Measurements from ENCODE around the gene SLC5A12. TPM values are rescaled to one million over a fixed set of nuclear protein-coding genes. Genes with fewer than 3 reads are reported as not detected.

The SLC5A12 gene
- total RNA-seq, 1 donor from 2014 or later: not detected

DNA sequence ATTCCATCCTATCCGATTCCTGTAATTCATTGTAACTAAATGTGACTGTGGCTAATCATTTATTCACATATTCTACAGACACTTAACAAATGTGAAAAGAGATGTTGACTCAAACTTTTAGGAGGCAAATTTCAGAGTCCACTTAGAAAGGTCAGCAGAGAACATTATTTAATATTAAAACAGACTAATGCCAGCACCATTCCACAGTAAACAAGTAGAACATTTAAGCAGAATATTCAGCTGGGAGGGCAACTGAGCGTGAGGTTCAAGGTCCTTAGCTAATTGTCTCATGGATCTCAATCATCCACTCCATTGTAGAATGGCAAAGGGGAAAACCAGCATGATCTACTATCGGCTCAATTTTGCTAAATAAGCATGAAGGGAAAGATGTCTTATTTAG lies 5.1 kb upstream of the SLC5A12 start:
- Mint-ChIP-seq H3K36me3 (ENCODE audit: low read depth) (no peaks in the 10 kb centered on the region), H3K9me3 (peaks cover 2% of the 10 kb centered on the region), H3K4me1 (no peaks in the 10 kb centered on the region), H3K4me3 (no peak overlapping the region), H3K27ac (no peak overlapping the region), H3K27me3 (no peaks in the 10 kb centered on the region)
- TF ChIP-seq, protein P1, sequence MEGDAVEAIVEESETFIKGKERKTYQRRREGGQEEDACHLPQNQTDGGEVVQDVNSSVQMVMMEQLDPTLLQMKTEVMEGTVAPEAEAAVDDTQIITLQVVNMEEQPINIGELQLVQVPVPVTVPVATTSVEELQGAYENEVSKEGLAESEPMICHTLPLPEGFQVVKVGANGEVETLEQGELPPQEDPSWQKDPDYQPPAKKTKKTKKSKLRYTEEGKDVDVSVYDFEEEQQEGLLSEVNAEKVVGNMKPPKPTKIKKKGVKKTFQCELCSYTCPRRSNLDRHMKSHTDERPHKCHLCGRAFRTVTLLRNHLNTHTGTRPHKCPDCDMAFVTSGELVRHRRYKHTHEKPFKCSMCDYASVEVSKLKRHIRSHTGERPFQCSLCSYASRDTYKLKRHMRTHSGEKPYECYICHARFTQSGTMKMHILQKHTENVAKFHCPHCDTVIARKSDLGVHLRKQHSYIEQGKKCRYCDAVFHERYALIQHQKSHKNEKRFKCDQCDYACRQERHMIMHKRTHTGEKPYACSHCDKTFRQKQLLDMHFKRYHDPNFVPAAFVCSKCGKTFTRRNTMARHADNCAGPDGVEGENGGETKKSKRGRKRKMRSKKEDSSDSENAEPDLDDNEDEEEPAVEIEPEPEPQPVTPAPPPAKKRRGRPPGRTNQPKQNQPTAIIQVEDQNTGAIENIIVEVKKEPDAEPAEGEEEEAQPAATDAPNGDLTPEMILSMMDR (IDR thresholded peaks at IDR 0.05): no peak
- ChIA-PET POLR2A (no interaction called here), CTCF (no interaction called here)
- DNase-seq (no peak), ATAC-seq (ENCODE audit: low read depth) (no peak)
- intact Hi-C loops (cut with micrococcal nuclease): no loop called here

DNA sequence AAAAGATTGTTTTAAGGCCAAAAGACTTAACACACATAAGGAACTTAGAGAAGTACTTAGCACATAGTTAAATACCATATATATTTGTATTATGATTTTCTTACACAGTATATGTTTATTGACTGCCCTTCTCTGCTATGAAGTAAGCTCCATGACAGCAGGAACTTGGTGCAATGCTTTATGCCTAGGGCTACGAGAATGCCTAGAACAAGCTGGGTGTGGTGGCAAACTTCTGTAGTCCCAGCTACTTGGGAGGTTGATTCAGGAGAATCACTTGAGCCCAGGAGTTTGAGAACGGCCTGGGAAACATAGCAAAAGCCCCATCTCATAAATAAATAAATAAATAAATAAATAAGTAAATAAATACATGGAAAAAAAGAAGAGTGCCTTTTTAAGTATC lies 1.9 kb downstream of the SLC5A12 start:
- Mint-ChIP-seq H3K4me1 (no peaks in the 10 kb centered on the region), H3K36me3 (ENCODE audit: low read depth) (no peaks in the 10 kb centered on the region), H3K27me3 (no peaks in the 10 kb centered on the region), H3K9me3 (peaks cover 2% of the 10 kb centered on the region), H3K27ac (no peak overlapping the region), H3K4me3 (no peak overlapping the region)
- ATAC-seq (ENCODE audit: low read depth) (no peak), DNase-seq (no peak)
- ChIA-PET CTCF (no interaction called here), POLR2A (no interaction called here)
- TF ChIP-seq, protein P1 (IDR thresholded peaks at IDR 0.05): no peak
- intact Hi-C loops (cut with micrococcal nuclease): no loop called here

DNA sequence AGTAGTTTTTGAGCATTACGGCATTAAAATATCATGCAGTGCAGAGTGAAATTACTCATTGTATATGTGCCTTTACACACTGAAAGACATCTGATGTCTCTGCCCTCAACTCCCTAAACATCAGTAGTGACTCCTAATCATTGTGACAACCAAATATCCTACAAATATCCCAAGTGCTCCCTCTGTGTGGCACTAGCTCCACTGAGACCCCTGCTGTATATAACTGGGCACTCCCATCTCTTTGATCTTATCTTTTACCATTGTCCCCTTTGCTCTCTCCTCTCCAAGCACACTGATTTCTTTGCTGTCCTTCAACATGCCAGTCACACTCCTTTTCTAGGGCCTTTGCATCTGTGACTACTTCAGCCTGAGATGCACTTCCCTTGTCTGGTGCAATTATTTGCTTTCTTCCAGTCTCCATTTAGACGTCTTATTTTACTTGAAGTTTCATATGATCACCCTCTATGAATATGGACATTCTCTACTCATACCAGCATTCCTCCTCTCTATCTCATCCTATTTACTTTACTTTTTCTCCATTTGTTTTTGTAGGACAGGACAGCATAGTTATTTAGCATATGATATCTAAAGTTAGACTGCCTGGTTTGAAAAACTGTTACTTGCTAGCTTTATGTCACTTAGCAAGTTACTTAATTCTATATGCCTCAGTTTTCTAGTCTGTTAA lies 2.4 kb downstream of the SLC5A12 start:
- H3K4me3 Mint-ChIP-seq: no peak overlapping the region
- CTCF ChIA-PET: no interaction called here
- no peaks in the 10 kb centered on the region for H3K36me3 Mint-ChIP-seq (ENCODE audit: low read depth)
- H3K4me1 Mint-ChIP-seq: no peaks in the 10 kb centered on the region
- POLR2A ChIA-PET: no interaction called here
- H3K9me3 Mint-ChIP-seq: peaks cover 2% of the 10 kb centered on the region
- H3K27ac Mint-ChIP-seq: no peak overlapping the region
- ATAC-seq (ENCODE audit: low read depth) (no peak), DNase-seq (no peak)
- TF ChIP-seq, protein P1 (IDR thresholded peaks at IDR 0.05): no peak
- no peaks in the 10 kb centered on the region for H3K27me3 Mint-ChIP-seq
- intact Hi-C loops (cut with micrococcal nuclease): no loop called here

DNA sequence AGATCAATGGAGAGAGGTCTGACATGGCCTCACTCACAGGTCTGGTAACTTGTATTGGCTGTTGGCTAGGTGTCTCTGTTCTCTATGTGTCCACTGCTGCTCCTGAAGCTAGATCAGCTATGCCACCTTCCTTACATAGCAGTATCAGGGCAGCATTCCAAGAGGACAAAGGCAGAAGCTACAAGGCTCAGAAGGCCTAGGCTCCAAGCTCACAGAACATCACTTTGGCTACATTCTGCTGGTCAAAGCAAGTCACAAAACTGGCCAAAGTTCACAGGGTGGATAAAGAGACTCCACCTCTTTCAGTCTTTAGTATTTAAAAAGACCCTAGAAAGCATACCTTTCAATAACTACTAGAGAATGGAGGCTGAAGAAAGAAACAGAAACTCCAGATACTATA lies 4.1 kb downstream of the SLC5A12 start:
- intact Hi-C loops (cut with micrococcal nuclease): no loop called here
- H3K27ac Mint-ChIP-seq: no peak overlapping the region
- ATAC-seq (ENCODE audit: low read depth): no peak
- DNase-seq: no peak
- POLR2A ChIA-PET: no interaction called here
- no peaks in the 10 kb centered on the region for H3K36me3 Mint-ChIP-seq (ENCODE audit: low read depth)
- TF ChIP-seq, protein P1 (IDR thresholded peaks at IDR 0.05): no peak
- H3K9me3 Mint-ChIP-seq: no peaks in the 10 kb centered on the region
- CTCF ChIA-PET: no interaction called here
- no peak overlapping the region for H3K4me3 Mint-ChIP-seq
- H3K4me1 Mint-ChIP-seq: no peaks in the 10 kb centered on the region
- no peaks in the 10 kb centered on the region for H3K27me3 Mint-ChIP-seq

DNA sequence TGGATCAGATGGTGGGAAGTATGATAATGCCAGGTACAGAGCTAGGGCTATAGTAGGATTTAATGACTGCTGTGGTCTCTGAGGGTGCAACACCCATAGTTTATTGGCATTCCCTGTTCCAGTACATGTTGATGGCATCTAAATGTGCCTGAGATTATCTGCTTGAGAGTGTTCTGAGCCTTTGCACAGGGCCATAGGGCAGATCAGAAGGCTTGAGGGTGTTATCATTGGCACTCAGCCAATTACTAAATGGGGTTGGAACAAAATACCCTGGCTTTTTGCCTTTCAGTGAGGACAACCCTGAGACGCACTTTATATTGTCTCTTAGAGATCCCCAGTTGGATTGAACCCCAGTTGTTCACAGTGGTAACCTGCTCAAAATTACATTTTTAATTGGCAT lies 6.7 kb downstream of the SLC5A12 start:
- Mint-ChIP-seq H3K4me3 (no peak overlapping the region), H3K4me1 (no peaks in the 10 kb centered on the region), H3K27me3 (no peaks in the 10 kb centered on the region), H3K9me3 (no peaks in the 10 kb centered on the region), H3K36me3 (ENCODE audit: low read depth) (no peaks in the 10 kb centered on the region), H3K27ac (no peak overlapping the region)
- POLR2A ChIA-PET: no interaction called here
- CTCF ChIA-PET: no interaction called here
- DNase-seq (no peak), ATAC-seq (ENCODE audit: low read depth) (no peak)
- intact Hi-C loops (cut with micrococcal nuclease): no loop called here
- TF ChIP-seq, protein P1 (IDR thresholded peaks at IDR 0.05): no peak
